SK-N-MC (cell line): ENCODE measurements around the gene NDOR1.

ENCODE experiments used
- EZH2 ChIP-seq: fragments of 200-600 bp; sonication (generic); IDR thresholded peaks from one replicate; pipeline ENCODE4 v1.6.1; 2017; ENCODE audit warnings: antibody characterized with exemption
- POLR2AphosphoS5 ChIP-seq: IDR thresholded peaks from 2 replicates; pipeline ENCODE4 v1.6.1; 2012; ENCODE audit warnings: mild to moderate bottlenecking, low read depth, low read length, borderline replicate concordance

DNA sequence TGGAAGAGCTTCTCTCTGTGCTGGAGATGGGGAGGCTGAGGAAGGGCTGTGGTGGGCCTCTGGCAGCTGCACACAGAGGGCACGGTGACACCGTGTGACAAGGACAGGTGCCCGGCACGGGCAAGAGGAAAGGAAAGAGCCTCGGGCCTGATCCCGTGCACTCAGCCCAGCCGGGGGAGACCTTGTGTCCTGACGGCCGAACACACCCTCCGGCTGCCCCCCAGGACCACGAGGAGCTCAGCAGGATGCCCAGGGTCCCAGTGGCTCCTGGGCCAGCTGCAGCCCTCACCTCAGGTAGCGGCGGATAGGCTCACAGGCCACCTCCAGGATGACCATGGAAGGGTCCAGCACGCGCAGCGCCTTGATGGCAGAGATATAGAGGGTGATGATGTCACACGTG is 22.7 kb upstream of the NDOR1 start:
- TF ChIP-seq EZH2 (no peak), POLR2AphosphoS5 (no peak)
